GM21529 (cell line): Measurements from ENCODE around the gene PROKR2.

ENCODE experiments used
- ATAC-seq: cut with Tn5 transposase; IDR thresholded peaks from one replicate; pipeline ENCODE4 v1.9.1; 2021; ENCODE audit not compliant: unreplicated experiment

Gene PROKR2

GRCh38 chr20:5316188-5317158, at the start of gene PROKR2:
PROKR2 (minus strand) TSS chr20:5316954; CDS start chr20:5314369, 2,585 bp downstream.
- ATAC-seq, result no peak

DNA sequence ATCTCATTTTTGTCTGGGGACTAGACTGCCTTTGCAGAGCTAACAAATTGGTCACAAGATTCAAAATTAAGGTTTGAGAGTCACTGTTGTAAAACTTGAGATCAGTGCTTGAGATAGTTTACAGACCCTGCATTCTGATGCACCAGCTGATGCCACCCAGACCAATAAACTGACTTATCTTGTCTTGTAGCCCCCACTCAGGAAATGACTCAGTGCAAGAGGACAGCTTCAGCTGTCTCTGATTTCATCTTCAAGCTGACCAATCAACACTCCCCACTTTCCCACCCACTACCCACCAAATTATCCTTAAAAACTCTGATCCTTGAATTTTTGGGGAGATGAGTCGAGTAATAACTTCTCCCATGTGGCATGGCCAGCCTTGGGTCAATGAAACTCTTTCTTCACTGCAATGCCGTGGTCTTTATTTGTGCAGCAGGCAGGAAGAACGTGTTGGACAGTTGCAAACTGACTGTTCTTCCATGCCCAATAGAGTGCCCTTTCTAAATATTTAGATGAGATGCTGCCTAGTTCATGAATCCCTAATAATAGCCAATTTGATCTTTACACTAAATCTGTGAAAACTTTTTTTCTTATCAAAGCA, 48.3 kb upstream of the PROKR2 start:
- no peak for ATAC-seq

GRCh38 chr20:5364136-5364821, 47.5 kb upstream of the PROKR2 start:
- no peak for ATAC-seq

- ATAC-seq, result no peak
Measured at GRCh38 chr20:5362771-5363170, 46.0 kb upstream of the PROKR2 start.

GRCh38 chr20:5361176-5361575, 44.4 kb upstream of the PROKR2 start:
- ATAC-seq, result no peak

DNA sequence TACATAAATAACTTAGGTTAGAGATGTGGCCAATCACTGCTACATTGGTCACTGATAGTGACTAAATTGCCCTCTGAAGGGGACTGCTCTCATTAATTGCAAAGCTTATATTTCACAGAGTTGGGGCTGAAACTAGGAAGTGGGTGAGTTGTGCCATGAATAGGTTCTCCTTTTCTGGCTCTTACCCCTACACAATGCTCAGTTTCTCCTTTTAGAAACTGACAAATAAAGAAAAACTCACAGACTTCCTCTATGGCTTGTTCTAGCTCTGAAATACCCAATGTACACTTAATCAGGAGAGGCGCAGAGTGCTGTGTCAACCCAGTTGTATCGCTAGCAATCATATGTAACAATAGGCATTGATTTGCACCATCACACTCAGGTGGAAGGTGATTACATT, 41.2 kb upstream of the PROKR2 start:
- no peak for ATAC-seq

- no peak for ATAC-seq
Measured at GRCh38 chr20:5356941-5357340, 40.2 kb upstream of the PROKR2 start.

DNA sequence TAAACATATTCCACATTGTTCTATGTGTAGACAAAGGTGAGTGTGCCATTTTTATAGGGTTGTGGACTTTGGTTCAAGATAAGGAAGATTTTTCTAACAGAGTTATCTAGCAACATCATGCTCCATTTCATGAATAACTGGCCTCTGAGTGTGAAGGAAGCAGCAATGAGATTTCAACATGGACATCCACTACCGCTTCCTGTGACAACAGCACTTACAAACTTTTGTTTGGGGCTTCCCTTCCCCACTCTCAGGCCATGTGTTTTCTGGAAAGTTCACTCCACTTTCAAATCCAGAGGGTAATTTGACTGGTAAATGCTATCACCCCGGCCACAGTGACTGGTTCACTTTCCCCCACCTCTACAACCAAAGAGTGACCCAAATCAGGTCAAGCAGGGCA, 38.1 kb upstream of the PROKR2 start:
- ATAC-seq, result no peak

GRCh38 chr20:5353624-5354496, 37.1 kb upstream of the PROKR2 start:
- ATAC-seq, result no peak

DNA sequence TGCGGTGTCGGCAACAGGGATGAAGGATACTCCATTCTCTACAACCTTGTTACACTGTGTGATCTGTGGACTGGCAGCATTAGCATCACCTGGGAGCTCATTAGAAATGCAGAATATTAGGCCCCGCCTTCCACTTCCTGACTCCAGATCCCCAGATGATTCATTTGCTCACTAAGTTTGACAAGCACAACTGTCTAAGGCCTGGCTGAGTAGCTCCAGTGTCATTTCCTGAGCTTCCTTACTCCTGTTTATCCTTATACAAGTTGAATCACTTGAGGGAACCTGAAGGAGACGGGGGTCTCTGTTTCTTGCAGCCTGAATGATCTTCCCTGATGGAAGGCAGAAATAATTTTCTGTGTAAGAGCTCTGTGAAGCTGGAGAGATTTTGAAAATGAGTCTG, 32.7 kb upstream of the PROKR2 start:
- ATAC-seq, result no peak

DNA sequence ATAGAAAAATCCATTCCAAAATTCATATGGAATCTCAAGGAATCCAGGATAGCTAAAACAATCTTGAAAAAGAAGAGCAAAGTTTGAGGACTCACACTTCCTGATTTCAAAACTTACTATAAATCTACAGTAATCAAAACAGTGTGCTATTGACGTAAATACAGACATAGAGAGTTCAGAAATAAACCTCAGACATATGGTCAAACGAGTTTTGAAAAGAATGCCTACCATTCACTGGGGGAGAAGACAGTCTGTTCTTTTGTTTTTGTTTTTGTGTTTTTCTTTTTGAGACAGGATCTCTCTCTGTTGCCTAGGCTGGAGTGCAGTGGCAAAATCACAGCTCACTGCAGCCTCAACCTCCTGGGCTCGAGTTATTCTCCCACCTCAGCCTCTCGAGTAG, 25.3 kb upstream of the PROKR2 start:
- ATAC-seq, result no peak

DNA sequence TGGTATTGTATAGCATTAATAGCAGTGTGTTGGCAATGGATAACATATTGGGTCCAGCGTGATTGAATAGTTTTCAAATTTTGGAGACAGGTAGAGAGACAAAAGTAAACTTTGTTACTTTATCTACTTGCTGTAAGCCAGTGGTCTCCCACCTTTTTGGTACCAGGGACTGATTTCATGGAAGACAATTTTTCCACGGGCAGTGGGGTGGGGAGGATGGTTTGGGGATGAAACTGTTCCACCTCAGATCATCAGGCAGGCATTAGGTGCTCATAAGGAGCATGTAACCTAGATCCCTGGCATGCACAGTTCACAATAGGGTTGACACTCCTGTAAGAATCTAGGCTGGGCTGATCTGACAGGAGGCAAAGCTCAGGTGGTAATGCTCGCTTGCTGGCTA, 14.6 kb upstream of the PROKR2 start:
- no peak for ATAC-seq

DNA sequence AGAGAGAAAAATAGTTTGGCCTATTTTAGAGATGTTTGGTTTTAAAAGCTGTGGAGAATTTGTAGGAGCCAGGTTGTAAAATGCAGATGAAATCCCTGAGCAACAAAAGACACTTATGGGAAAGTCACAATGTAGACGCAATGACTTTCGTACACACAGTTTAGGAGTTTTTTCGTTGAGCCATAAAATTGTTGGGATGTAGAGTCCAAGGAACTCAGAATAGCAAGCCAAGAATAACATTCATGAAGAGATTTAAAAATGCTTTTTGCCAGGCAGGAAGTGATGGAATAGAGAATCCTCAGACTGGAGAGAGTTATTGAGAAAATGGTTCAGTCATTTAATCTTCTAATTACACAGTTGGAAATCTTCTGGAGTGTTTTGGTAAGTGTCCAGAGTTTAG, 11.5 kb upstream of the PROKR2 start:
- no peak for ATAC-seq

- no peak for ATAC-seq
Measured at GRCh38 chr20:5327356-5327755, 10.6 kb upstream of the PROKR2 start.

DNA sequence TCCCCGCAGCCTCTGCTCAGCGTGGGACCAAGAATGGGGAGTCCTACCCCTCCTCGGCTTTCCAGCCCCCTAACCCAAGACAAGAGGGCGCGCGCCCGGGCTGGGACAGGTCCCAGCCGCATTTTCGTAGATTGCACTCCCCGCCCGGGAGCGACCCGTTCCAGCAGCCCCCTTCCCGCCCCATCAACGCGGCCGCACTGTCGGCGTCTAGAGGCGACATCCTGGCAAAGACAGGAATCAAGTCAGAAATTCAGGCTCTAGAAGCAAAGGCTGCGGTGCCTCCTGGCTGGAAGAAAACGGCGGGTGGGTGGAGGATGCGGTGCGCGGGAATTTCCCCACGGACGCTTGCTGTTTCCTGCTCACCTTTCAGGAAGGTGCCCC, 957 bp downstream of the PROKR2 start:
- ATAC-seq, result no peak

GRCh38 chr20:5313916-5314315, 2.8 kb downstream of the PROKR2 start:
- no peak for ATAC-seq

- ATAC-seq, result no peak
Measured at GRCh38 chr20:5312518-5312917, 4.2 kb downstream of the PROKR2 start.

GRCh38 chr20:5309971-5310370, 6.8 kb downstream of the PROKR2 start:
- no peak for ATAC-seq

DNA sequence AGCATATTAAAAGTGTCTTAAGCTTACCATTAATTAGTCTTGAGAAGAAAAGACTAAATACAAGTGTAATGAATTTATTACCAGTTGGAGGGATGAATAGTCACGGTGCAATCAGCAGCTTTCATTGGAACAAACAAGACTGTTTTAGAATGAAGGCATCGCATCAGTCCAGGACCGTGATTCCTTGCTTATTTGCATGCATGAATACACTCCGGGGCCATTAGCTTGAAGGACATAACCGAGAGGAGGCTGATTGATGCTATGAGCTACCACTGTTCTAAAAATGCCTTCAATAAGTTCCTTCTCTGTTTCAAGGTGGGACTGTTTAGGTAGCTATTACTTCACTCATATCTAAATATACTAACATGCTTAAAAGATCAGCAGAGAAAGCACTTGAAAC, 17.9 kb downstream of the PROKR2 start:
- ATAC-seq, result no peak

- ATAC-seq, result no peak
Measured at GRCh38 chr20:5297280-5298004, 19.3 kb downstream of the PROKR2 start.
